ENCODE results near the gene SPAG8. TPM values are rescaled to one million over a fixed set of nuclear protein-coding genes. Genes with fewer than 3 reads are reported as not detected.

The SPAG8 gene
- total RNA-seq, 2 donors from 2014 or later, result 0.58 to 0.82 TPM

DNA sequence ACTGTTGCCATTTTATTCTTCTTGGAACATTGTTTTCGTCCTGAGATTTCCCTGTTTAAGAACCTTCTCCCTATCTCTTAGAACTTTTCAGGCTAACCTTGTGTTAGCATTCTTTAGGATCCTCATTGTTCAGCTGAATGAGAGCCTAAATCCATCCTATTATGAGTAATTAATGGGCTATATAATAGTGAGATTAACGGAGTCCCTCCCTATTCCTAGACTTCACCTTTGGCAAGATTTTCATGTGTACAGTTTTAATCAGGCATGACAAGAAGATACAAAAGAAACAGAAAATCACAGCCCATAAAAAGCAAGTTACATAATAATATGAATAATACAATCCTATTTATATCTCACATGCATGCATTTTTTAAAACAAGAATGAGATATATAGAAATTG, 48.9 kb downstream of the SPAG8 start:
- Histone ChIP-seq H3K4me1 (no peaks in the 10 kb centered on the region), H3K27ac (no peak overlapping the region), H3K9me3 (no peaks in the 10 kb centered on the region), H3K27me3 (no peaks in the 10 kb centered on the region), H3K36me3 (no peaks in the 10 kb centered on the region), H3K4me3 (no peak overlapping the region), H3K9ac (ENCODE audit: low read depth in 2 of 2, low read length in 2 of 2) (no peak overlapping the region)
- intact Hi-C loops (cut with DNase I), result no loop called here
- TF ChIP-seq, protein P1, sequence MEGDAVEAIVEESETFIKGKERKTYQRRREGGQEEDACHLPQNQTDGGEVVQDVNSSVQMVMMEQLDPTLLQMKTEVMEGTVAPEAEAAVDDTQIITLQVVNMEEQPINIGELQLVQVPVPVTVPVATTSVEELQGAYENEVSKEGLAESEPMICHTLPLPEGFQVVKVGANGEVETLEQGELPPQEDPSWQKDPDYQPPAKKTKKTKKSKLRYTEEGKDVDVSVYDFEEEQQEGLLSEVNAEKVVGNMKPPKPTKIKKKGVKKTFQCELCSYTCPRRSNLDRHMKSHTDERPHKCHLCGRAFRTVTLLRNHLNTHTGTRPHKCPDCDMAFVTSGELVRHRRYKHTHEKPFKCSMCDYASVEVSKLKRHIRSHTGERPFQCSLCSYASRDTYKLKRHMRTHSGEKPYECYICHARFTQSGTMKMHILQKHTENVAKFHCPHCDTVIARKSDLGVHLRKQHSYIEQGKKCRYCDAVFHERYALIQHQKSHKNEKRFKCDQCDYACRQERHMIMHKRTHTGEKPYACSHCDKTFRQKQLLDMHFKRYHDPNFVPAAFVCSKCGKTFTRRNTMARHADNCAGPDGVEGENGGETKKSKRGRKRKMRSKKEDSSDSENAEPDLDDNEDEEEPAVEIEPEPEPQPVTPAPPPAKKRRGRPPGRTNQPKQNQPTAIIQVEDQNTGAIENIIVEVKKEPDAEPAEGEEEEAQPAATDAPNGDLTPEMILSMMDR (IDR thresholded peaks at IDR 0.05), result no peak
- DNase-seq, result no peak

DNA sequence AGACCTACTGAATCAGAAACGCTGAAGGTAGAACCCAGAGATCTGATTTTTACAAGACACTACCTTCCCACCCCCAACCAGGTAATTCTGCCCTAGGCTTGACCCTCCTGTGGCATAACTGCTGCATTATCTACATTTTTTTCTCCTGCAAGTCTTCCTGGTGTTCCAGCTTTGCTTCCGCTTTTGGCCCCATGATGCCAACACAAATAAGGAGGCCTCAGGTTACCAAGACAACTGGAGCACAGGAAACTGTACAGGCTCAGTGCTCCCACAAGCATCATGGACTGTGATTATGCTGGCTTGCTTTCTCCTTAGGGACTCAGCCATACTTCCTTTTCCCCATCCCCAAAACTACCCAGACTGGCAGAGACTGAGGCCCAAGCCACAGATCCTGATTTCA, 51.4 kb downstream of the SPAG8 start:
- Histone ChIP-seq H3K4me1 (peaks cover 5% of the 10 kb centered on the region), H3K4me3 (no peak overlapping the region), H3K27ac (no peak overlapping the region), H3K9me3 (no peaks in the 10 kb centered on the region), H3K36me3 (no peaks in the 10 kb centered on the region), H3K9ac (ENCODE audit: low read depth in 2 of 2, low read length in 2 of 2) (peak overlapping the region in 1 of 2 donors; percentile 28), H3K27me3 (no peaks in the 10 kb centered on the region)
- TF ChIP-seq, protein P1 (IDR thresholded peaks at IDR 0.05), result no peak
- intact Hi-C loops (cut with DNase I), result no loop called here
- DNase-seq, result peak; percentile 60

DNA sequence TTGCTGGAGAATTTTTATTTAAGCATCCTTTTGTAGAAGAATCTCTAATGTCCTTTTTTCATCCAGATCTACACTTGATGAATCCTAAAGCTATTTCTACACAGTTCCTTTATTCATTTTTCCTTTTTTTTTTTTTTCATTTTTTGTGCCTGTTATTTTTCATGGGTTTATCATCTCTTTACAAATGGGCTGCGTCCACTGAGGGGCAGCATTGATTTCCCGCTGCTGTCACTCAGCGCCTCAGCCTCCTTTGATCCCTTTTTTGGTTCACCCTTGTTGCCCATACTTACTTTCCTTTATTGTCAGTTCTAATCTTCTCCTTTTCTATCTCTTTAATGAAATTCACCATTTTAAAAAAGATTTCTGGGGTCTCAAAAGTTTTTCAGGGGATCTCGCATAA, 52.3 kb downstream of the SPAG8 start:
- Histone ChIP-seq H3K4me3 (no peak overlapping the region), H3K4me1 (peaks cover 5% of the 10 kb centered on the region), H3K36me3 (no peaks in the 10 kb centered on the region), H3K27ac (no peak overlapping the region), H3K9ac (ENCODE audit: low read depth in 2 of 2, low read length in 2 of 2) (no peak overlapping the region), H3K27me3 (no peaks in the 10 kb centered on the region), H3K9me3 (no peaks in the 10 kb centered on the region)
- peak; percentile 13 for DNase-seq
- TF ChIP-seq, protein P1 (IDR thresholded peaks at IDR 0.05), result no peak
- intact Hi-C loops (cut with DNase I), result no loop called here

Other genes with a start within 250 kb of the SPAG8 start
- gene TESK1, start 207.0 kb downstream of the SPAG8 start, total RNA-seq, result 10 to 100 TPM; 34.3 to 41.1 TPM
- gene CD72, start 193.8 kb downstream of the SPAG8 start, total RNA-seq, result 1 to 10 TPM in 1 of 2 donors, under 1 TPM in 1; 0.69 to 2.7 TPM
- gene SIT1, start 161.3 kb downstream of the SPAG8 start, total RNA-seq, result 1 to 10 TPM in 1 of 2 donors, under 1 TPM in 1; 0.67 to 1.0 TPM
- gene RMRP, start 154.2 kb downstream of the SPAG8 start, total RNA-seq, result over 10,000 TPM; 17,917 to 26,785 TPM
- gene CCDC107, start 154.0 kb downstream of the SPAG8 start, total RNA-seq, result 10 to 100 TPM; 19.4 to 38.3 TPM
- gene ARHGEF39, start 147.1 kb downstream of the SPAG8 start, total RNA-seq, result 10 to 100 TPM in 1 of 2 donors, 1 to 10 TPM in 1; 7.3 to 34.0 TPM
- gene CA9, start 138.3 kb downstream of the SPAG8 start, total RNA-seq, result 1 to 10 TPM; 1.8 to 5.9 TPM
- gene TPM2, start 122.3 kb downstream of the SPAG8 start, total RNA-seq, result 100 to 1,000 TPM in 1 of 2 donors, 10 to 100 TPM in 1; 29.8 to 321 TPM
- 100 to 1,000 TPM; 177 to 196 TPM for gene TLN1, start 80.1 kb downstream of the SPAG8 start, total RNA-seq
- gene CREB3, start 79.6 kb downstream of the SPAG8 start, total RNA-seq, result 10 to 100 TPM; 47.9 to 50.8 TPM
- gene GBA2, start 63.0 kb downstream of the SPAG8 start, total RNA-seq, result 100 to 1,000 TPM; 127 to 157 TPM
- gene RGP1, start 63.0 kb downstream of the SPAG8 start, total RNA-seq, result 10 to 100 TPM; 52.0 to 53.9 TPM
- gene MSMP, start 58.0 kb downstream of the SPAG8 start, total RNA-seq, result 1 to 10 TPM in 1 of 2 donors, not detected in 1; 2.1 TPM
- gene NPR2, start 20.7 kb downstream of the SPAG8 start, total RNA-seq, result 1 to 10 TPM; 7.0 to 9.7 TPM
- 10 to 100 TPM; 49.5 to 64.5 TPM for gene HINT2, start 2.8 kb upstream of the SPAG8 start, total RNA-seq
- gene FAM221B, start 16.5 kb upstream of the SPAG8 start, total RNA-seq, result under 1 TPM in 1 of 2 donors, not detected in 1; 0.05 TPM
- gene TMEM8B, start 17.0 kb upstream of the SPAG8 start, total RNA-seq, result 10 to 100 TPM; 15.1 to 17.6 TPM
- not detected for gene OR13J1, start 58.1 kb upstream of the SPAG8 start, total RNA-seq
- gene HRCT1, start 93.9 kb upstream of the SPAG8 start, total RNA-seq, result 10 to 100 TPM; 43.1 to 65.0 TPM
- gene SPAAR, start 97.2 kb upstream of the SPAG8 start, total RNA-seq, result 1 to 10 TPM; 1.1 to 2.6 TPM
- gene OR2S2, start 145.9 kb upstream of the SPAG8 start, total RNA-seq, result not detected
- 1 to 10 TPM; 1.6 to 4.5 TPM for gene RECK, start 224.7 kb upstream of the SPAG8 start, total RNA-seq